ENCODE results near the gene GPR137C. TPM values are rescaled to one million over a fixed set of nuclear protein-coding genes. Genes with fewer than 3 reads are reported as not detected.
A peak's percentile ranks its signal among the peaks of the same experiment; 100 is the strongest.

GPR137C gene, protein sequence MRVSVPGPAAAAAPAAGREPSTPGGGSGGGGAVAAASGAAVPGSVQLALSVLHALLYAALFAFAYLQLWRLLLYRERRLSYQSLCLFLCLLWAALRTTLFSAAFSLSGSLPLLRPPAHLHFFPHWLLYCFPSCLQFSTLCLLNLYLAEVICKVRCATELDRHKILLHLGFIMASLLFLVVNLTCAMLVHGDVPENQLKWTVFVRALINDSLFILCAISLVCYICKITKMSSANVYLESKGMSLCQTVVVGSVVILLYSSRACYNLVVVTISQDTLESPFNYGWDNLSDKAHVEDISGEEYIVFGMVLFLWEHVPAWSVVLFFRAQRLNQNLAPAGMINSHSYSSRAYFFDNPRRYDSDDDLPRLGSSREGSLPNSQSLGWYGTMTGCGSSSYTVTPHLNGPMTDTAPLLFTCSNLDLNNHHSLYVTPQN
- polyA plus RNA-seq (2014; cell fraction: cytosol; rRNA removed), result 3.2 and 4.3 TPM in 2 replicates
- polyA plus RNA-seq (2014; cell fraction: nucleus; rRNA removed), result 18.1 and 20.3 TPM in 2 replicates

DNA sequence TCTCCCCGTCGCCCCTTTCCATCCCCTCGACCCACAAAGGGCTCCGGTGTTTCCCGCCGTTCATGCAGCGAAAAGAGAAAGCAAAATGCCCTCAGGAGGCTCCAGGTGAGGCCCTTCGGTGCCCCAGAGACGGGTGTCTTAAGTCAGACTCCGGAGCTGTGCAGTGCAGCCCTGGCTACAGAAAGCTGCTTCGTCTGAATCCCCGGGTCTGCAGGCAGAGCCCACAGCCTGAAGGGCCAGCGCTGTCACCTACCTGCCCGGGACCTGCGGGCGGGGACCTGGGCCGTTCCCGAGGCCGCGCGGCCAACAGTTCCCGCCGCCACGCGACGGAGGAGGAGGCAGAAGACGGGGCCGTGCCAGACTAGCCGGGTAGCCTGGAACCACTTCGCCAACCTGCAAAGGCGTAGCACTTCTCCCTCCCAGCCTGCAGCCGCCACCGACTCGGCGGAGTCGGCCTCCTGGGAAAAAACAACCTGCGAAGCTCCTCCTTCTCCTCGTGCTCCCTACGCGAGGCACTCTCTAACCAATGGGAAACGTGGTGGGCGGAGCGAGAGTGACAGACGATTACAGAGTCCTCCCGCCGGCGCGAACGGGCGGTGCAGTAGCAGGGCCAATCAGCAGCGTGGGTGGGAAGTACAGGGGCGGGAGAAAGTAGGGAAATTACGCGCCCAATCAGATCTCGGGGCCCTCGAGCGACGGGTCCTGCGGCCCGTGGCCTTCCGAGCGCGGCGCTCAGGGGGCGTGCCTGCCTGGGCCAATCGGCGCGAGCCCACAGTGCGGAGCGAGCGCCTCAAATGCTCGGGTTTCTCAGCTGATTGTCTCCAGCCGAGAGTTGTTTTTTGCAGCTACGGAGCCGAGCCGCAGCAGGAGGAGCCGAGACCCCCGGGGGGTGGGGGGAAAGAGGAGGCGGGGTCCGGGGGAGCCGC, at the start of gene GPR137C, which contains the start of gene TXNDC16:
TSS of gene GPR137C (plus strand) at position 774 of the 926 bp plus-strand sequence. CDS start 312 bp downstream, outside the sequence.
TSS of gene TXNDC16 (minus strand) at position 443 of the 926 bp plus-strand sequence. CDS start 8,948 bp downstream, outside the sequence.
- DNase-seq (ENCODE audit: low spot score), result peak; percentile 99

DNA sequence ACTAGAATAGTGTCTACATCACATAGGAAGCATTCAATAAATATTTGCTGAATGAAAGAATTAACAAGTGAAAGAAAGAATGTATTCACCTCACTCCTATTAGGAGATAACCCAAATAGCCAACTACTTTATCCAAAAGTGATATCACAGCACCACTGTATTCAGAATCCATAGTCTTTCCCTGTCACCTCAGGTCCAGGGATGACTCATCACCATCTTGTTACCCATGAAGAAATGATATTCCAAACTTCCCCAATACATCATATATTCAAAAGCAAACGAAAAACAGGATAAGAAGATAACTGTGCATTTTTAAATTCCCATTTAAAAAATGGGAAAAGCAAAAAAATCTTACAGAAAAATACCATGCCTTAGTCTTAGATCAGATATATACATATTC, 39.4 kb upstream of the GPR137C start:
- no peak for DNase-seq (ENCODE audit: low spot score)

DNA sequence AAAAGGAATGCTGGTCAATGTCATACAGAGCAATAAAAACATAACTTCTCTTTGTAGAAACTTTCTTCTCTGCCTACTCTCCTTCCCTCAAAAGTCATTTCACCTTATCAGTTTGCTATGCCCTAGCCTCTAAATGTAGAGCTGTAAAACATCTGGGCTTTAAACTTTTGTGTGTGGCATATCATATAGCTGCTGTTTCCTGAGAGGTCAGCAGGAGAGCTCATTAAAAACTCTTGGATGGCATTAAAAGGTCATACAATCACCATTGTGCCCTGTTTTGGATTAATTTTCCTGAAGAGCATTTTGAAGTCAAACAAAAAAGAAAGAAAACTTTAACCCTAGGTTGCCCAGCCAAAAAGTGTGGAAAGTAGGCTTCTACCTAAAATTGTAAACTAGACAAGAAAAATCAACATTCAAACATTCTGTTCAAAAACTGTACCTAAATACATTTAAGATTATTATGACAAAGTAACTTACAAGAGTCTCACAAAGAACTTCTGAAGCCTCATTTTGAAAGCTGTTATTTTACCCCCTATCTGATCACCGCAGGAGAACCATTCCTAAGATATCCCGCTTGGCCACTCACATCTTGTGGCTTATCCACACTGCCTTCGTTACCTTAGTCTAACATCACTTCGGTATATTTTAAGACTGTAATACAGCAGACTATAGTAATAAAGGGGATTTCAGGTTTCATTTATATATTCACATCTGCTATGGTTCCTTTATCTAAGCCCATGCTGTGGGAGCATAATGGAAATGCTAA, 38.4 kb upstream of the GPR137C start:
- DNase-seq (ENCODE audit: low spot score), result no peak

DNA sequence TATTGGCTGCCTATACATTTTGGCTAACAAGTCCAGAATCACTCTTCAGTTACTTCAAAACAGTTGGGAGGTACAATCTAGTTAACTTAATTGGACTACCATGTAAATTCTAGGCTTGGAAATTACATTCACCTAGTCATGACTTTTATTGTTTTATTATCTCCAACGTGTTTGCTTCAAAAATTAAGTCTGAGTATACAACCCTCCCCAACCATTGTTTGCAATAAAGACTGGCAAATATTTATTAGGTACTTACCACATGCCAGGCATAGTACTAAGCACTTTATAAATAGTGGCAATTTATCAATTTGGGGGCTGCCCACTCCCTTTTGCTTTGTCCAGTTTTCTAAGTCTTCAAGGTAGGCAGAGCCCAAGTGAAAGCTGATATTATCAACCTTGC, 30.6 kb upstream of the GPR137C start:
- no peak for DNase-seq (ENCODE audit: low spot score)

DNA sequence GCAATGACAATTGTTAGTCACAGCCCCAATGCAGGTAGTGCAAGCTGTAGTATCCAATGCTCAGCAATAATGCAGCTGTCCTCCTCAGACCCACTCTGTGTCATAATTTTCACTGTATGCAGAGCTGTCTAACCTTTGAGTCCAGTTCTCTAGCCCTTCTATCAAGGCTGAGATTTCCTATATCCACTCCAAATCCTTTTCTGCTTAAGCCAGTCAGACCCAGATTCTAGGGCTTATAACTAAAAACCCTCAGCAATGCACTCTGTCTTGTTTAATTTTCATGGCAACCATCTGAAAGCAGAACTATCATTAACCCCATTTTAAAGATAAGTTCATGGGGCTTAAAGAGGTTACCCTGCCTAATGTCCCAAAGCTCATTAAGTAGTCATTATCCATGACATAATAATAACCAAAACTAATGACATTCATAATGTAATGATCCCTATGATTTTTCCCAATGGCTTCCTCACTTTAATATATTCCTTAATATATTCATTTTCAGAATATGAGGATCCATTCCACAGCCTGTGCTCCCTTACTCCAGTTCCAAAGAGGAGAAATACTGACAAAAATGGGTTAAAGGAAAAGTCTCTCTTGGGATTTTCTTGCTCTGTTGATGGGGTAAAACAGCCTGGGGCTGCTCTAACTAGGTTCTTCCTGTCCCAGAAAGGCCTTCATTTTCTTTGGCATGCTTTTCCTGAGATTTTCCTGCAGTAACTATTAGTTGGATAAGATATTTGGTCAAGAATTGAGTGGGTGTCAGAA, 29.9 kb upstream of the GPR137C start:
- DNase-seq (ENCODE audit: low spot score), result no peak

DNA sequence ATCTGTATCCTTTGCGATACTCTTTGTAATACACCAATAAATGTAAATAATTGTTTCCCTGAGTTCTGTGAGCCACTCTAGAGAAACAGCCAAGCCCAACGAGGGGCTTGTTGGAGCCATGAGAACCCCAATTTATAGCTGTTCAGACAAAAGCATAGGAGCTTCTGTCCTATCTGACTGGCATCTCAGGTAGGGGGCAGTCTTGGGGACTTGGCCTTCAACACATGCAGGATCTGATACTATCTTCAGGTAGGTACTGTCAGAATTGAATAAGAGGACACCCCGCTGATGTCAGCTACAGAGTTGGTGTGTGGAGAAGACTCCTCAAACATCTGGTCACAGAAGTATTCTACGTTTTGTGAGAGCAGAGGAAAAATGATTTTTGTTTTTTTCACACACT, 25.6 kb upstream of the GPR137C start:
- no peak for DNase-seq (ENCODE audit: low spot score)

DNA sequence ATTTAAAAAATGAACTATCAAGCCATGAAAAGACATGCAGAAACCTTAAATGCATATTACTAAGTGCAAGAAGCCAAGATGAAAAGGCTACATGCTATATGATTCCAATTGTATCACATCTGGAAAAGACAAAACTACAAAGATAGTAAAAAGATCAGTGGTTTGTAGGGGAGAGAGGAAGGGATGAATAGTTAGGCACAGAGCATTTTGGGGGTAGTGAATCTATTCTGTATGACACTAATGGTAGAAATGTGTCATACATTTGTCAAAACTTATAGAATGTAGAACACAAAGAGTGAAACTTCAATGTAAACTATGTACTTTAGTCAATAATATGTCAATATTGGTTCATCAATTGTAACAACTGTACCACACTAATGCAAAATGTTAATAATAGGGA, 21.2 kb upstream of the GPR137C start:
- DNase-seq (ENCODE audit: low spot score), result no peak

DNA sequence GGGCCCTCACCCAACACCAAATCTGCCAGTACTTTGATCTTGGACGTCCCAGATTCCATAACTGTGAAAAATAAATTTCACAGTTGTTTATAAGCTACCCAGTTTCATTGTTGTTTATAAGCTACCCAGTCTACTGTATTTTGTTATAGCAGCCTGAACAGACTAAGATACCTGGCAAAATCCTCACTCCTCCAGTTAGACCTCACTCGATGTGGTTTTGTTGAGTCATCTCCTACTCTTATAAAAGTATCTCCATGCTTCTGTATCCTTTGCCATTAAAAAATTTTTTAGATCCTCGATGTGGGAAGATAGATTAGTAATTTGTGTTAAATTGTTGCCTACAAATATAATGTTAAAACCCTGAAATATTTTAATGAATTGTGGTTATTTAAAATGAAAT, 16.4 kb upstream of the GPR137C start:
- DNase-seq (ENCODE audit: low spot score), result no peak

DNA sequence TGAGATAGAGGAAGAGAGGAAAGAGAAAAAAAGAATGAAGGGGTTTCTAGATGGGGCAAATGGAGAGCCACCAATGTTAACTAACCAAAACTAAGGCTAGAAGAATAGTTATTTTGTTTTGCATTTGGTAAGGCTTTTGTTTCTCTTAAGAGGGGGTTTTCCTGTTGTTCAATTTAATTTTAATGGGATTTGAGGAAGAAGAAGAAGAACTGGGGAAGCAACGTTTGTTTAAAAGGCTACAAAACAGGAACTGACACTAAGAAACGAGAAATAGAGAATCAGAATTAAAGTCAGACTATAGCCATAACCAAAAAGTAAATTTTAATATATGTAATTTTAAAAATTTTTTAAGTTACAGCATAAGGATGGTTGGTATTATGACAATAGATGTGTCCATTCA, 14.0 kb upstream of the GPR137C start:
- DNase-seq (ENCODE audit: low spot score), result no peak

DNA sequence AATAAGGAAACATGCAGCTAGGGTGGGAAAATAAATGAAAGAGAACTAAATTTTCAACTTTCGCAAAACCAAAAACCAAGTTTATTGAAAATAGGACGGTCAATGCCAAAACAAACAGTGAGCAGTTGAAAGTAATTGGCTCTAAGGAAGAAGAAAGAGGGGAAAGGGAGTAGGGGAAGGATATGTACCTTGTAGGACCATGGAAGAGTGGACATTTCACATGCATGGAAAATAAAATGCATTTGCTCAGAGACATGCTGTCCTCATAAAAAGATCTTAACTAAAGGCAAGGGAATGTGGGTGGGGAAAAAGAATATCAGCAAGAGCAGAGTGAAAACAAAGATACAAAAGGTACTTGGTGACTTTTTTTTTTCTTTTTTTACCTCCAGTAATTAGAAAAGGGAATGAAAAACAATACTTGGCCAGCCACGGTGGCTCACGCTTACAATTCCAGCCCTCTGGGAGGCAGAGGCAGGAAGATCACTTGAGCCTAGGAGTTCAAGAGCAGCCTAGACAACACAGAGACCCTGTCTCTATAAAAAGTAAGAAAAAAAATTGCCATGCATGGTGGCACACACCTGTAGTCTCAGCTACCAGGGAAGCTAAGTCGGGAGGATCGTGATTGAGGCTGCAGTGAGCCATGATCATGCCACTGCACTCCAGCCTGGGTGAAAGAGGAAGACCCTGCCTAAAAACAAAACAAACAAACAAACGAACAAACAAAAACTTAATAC, 6.9 kb upstream of the GPR137C start:
- DNase-seq (ENCODE audit: low spot score), result no peak

DNA sequence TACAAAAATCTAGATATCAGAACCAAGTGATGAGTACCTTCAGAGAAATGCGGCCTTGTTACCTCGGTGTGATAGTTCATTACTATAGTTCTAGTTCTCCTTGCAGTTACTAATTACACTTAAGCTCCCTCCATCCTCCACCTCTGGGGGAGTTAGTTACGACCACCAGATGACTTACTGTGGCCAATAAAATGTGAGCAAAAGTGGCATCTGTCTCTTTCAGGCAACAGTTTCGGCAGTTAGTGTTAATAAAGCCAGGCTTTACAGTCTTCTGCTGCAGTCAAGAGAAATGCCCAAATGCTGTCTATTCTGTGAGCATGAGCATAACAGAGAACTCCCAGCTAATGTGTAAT, 6.3 kb upstream of the GPR137C start:
- DNase-seq (ENCODE audit: low spot score), result no peak

DNA sequence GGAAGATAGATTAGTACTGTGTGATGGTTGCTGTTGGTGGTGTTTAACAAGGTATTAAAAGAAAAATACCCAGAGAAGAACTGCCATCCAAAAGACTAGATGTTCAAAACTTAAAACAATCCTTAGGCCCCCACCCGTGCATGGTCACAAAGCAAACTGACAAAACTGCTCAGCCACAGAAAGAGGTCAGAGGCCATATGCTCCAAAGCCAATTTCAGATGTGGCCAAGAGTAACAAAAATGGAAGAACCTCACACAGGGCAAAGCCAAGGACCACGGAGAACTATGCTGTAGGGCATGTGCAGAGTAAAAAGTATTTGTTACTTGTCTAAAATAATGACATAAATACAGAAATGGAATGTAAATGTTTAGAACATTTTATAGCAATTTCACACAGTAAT, 5.6 kb upstream of the GPR137C start:
- DNase-seq (ENCODE audit: low spot score), result no peak

DNA sequence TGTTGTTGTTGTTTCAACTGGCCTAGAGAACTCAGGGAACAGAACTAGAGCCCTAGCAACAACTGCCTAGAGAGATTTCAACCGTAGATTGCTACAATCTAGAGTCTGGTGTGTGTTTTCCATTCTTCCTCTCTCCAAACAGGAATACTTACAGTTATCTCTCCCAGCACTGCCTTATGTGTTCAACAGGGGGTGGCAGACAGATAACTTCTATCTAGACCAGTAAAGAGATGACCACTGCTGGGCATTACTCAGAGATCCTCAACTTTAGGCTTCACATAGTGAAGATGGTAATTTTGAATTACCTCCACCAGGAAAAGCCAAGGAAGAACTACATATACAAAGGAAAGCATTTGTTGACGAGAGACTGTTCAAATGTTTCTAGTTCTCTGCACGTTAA, 5.1 kb upstream of the GPR137C start:
- DNase-seq (ENCODE audit: low spot score), result no peak

DNA sequence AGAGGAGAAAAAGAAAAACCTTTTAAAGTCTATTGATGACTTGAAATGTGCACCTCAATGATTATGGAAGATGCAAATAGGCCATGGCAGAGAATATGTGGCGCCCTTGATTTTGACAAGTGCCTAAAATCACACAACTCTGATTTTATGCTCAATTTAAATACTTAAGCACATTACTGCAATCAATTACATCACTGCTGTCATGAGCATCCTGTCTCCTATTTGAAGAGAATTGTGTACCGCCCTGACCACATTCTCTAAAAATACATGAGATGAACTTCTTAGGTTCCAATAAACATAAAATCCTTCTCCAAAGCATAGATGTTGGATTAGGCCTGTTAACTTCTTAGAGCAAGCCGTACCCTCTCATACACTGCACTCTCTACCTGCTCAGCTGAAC, 2.0 kb upstream of the GPR137C start:
- no peak for DNase-seq (ENCODE audit: low spot score)

DNA sequence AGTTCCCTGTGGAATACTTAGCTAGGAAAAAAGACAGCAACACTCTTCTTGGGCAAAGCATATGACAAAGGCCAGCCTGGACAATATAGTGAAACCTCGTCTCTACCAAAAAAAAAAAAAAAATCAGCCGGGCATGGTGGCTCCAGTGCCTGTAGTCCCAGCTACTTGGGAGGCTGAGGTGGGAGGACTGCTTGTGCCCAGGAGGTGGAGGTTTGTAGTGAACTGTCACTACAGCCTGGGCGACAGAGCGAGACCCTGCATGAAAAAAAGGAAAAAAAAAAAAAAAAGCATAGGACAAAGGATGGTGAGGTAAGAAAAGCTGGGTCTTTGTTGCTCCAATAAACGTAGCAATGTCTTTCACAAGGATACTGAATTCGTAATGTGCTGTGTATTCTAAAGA, 1.4 kb upstream of the GPR137C start:
- DNase-seq (ENCODE audit: low spot score), result peak; percentile 11

DNA sequence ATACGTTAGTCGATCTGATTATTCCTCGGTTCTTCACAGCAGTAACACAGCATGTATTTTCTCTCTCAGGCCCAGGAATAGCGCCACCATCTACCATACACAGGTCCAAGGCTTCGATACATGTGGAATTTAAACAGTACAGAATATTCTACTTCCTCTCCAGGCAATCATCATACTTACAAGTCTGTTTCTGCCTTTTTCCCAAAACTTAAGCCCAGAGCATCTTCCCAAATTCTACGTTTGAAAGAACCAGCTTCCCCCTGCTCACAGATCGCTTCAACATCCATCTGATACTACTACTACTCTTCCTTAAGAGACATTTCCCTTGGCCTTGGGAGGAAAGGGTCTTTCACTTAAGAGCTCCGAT, 957 bp upstream of the GPR137C start:
- DNase-seq (ENCODE audit: low spot score), result peak; percentile 53

DNA sequence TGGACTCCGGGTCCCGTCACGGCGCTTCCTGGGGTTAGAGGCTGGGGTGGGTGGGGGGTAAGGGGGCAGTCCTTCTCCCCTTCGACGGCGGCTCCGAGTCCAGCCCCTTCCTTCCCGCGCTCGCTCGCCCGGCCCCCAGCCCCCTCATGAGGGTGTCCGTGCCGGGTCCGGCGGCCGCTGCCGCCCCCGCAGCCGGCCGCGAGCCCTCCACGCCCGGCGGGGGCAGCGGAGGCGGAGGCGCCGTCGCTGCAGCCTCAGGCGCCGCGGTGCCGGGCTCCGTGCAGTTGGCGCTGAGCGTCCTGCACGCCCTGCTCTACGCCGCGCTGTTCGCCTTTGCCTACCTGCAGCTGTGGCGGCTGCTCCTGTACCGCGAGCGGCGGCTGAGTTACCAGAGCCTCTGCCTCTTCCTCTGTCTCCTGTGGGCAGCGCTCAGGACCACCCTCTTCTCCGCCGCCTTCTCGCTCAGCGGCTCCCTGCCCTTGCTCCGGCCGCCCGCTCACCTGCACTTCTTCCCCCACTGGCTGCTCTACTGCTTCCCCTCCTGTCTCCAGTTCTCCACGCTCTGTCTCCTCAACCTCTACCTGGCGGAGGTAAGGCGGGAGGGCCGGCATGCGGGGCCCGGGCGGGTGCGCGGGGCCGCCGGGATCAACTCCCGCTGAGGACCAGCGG, 500 bp downstream of the GPR137C start:
- peak; percentile 26 for DNase-seq (ENCODE audit: low spot score)

DNA sequence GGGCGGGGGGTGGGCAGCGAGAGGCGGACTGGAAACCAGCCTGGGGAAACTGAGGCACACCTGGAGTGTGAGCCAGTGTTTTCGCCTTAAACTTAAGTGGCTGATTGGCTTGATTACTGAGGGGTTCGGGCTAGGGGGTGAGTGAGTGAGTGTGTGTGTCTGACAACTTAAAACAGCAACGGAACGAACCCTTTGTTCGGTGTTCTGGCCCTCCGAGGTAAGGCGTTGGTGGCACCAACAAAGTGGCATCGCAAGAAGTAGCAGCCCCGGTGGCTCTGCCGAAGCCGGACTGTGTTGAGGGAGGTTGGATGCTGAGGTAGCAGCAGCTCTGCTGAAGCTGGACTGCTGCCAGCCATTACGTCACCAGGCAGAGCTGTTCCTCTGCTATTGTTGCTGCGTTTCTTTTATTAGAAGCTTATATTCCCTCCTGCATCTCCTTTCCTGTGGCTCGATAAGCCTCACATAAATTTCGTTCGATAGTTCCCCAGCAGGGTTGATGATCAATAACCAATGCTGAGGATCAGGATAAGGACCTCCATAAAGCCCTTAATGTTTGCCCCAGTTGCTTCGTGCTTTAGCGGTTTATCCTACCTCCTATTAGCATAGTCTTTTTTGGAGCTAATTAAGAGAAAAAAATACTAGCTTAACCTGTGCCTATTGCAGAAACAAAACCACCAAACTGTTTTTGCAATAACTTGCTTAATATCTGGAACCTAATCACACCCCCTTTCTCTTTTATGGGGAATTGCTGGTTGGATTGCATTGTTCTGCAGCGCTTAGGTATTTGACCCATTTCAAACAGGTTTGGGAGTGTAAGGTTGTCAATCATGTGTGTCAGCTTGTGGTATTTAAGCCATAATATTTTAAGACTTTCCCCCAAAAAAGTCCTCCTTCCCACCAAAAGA, 1.3 kb downstream of the GPR137C start:
- peak; percentile 73 for DNase-seq (ENCODE audit: low spot score)

DNA sequence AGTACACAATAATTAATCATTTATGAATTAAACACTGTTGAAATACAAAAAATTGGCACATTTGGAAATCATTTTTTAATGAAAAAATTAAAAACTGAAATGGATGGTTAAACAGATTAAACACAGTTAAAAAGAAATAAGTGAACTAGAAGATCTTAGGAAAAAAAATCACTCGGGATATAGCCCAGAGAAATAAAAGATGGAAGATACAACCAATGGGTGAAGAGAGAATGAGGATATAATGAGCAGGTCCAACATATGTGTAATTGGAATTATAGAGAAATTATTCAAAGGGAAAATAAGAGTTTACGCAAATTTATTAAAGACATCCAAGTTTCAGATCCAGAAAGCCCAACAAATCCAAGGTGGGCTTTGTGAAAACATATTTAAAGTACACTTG, 6.1 kb downstream of the GPR137C start:
- no peak for DNase-seq (ENCODE audit: low spot score)

Data from SK-N-DZ (cell line).